ENCODE results near the gene VRTN. TPM values are rescaled to one million over a fixed set of nuclear protein-coding genes. Genes with fewer than 3 reads are reported as not detected.
A peak's percentile ranks its signal among the peaks of the same experiment; 100 is the strongest.
"Not testable (repeated sequence)": the region's sequence is repeated elsewhere in the genome, so short reads cannot be mapped to it uniquely, and the experiment has no call there.

VRTN gene
- total RNA-seq, 4 donors from 2014 or later: 0.57 TPM; not detected in 3

GRCh38 chr14:74377976-74378690 is 29.9 kb downstream of the VRTN start:
- H3K27ac ChIP-seq: no peak overlapping the region
- no peak overlapping the region for H3K4me3 ChIP-seq
- DNase-seq: no peak
- H3K4me1 ChIP-seq: no peaks in the 10 kb centered on the region
- H3K36me3 ChIP-seq: no peaks in the 10 kb centered on the region
- no peaks in the 10 kb centered on the region for H3K9me3 ChIP-seq
- no peaks in the 10 kb centered on the region for H3K27me3 ChIP-seq
- TF ChIP-seq POLR2A (IDR thresholded peaks at IDR 0.05): no peak
- TF ChIP-seq, protein P1, sequence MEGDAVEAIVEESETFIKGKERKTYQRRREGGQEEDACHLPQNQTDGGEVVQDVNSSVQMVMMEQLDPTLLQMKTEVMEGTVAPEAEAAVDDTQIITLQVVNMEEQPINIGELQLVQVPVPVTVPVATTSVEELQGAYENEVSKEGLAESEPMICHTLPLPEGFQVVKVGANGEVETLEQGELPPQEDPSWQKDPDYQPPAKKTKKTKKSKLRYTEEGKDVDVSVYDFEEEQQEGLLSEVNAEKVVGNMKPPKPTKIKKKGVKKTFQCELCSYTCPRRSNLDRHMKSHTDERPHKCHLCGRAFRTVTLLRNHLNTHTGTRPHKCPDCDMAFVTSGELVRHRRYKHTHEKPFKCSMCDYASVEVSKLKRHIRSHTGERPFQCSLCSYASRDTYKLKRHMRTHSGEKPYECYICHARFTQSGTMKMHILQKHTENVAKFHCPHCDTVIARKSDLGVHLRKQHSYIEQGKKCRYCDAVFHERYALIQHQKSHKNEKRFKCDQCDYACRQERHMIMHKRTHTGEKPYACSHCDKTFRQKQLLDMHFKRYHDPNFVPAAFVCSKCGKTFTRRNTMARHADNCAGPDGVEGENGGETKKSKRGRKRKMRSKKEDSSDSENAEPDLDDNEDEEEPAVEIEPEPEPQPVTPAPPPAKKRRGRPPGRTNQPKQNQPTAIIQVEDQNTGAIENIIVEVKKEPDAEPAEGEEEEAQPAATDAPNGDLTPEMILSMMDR (IDR thresholded peaks at IDR 0.05): no peak

DNA sequence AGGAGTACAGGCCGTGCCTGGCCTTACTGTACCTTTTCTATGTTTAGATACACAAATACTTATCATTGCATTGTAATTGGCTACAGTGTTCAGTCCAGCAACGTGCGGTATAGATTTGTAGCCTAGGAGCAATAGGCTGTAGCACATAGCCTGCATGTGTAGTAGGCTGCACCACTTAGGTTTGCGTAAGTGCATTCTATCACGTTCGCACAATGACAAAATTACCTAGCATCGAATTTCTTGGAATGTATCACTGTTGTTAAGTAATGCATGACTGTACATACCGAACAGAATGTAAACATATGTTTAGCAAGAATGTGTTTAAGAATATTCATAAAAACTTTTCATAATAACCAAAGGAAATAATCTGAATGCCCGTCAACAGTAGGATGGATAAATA is 31.9 kb downstream of the VRTN start:
- TF ChIP-seq, protein P1 (IDR thresholded peaks at IDR 0.05): no peak
- no peak for TF ChIP-seq POLR2A (IDR thresholded peaks at IDR 0.05)
- H3K9me3 ChIP-seq: no peaks in the 10 kb centered on the region
- H3K27me3 ChIP-seq: no peaks in the 10 kb centered on the region
- no peak for DNase-seq
- H3K36me3 ChIP-seq: no peaks in the 10 kb centered on the region
- H3K4me3 ChIP-seq: no peak overlapping the region
- H3K4me1 ChIP-seq: no peaks in the 10 kb centered on the region
- H3K27ac ChIP-seq: no peak overlapping the region

GRCh38 chr14:74380845-74381244 is 32.6 kb downstream of the VRTN start:
- no peaks in the 10 kb centered on the region for H3K27me3 ChIP-seq
- H3K9me3 ChIP-seq: no peaks in the 10 kb centered on the region
- no peak overlapping the region for H3K27ac ChIP-seq
- no peak for TF ChIP-seq POLR2A (IDR thresholded peaks at IDR 0.05)
- TF ChIP-seq, protein P1 (IDR thresholded peaks at IDR 0.05): no peak
- no peaks in the 10 kb centered on the region for H3K36me3 ChIP-seq
- no peak overlapping the region for H3K4me3 ChIP-seq
- peak in 1 of 3 donors; percentile 9 for DNase-seq
- no peaks in the 10 kb centered on the region for H3K4me1 ChIP-seq

DNA sequence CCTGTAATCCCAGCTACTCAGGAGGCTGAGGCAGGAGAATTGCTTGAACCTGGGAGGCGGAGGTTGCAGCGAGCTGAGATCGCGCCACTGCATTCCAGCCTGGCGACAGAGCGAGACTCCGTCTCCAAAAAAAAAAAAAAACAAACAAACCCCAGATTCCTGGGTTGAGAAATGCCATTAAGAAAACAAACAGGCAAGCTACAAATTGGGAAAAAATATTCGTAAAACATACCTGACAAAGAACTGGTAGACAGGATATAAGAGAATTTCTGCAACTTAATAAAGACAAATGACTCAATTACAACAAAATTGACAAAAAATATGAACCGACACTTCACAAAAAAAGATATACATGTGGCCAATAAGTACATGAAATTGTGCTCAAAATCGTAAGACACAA is 33.3 kb downstream of the VRTN start:
- H3K4me1 ChIP-seq, H3K4me3 ChIP-seq, H3K27me3 ChIP-seq, H3K27ac ChIP-seq, DNase-seq, H3K9me3 ChIP-seq, H3K36me3 ChIP-seq: not testable (repeated sequence)

DNA sequence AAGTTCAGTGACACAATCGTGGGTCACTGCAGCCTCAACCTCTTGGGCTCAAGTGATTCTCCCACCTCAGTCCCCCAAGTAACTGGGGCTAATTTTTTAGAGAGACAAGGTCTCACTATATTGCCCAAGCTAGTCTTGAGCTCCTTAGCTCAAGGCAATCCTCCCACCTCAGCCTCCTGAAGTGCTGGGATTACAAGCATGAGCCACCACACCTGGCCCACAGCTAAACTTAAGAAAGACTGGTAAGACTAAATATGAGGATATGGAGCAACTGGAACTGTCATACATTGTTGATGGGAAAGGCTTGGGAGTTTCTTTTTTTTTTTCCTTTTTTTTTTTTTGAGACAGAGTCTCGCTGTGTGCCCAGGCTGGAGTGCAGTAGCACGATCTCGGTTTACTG is 34.0 kb downstream of the VRTN start:
- Histone ChIP-seq H3K27me3 (no peaks in the 10 kb centered on the region), H3K4me1 (no peaks in the 10 kb centered on the region), H3K9me3 (no peaks in the 10 kb centered on the region), H3K36me3 (no peaks in the 10 kb centered on the region), H3K27ac (no peak overlapping the region), H3K4me3 (no peak overlapping the region)
- TF ChIP-seq, protein P1 (IDR thresholded peaks at IDR 0.05): no peak
- TF ChIP-seq POLR2A (IDR thresholded peaks at IDR 0.05): no peak
- no peak for DNase-seq

- no peak overlapping the region for H3K27ac ChIP-seq
- no peak overlapping the region for H3K4me3 ChIP-seq
- DNase-seq: no peak
- H3K36me3 ChIP-seq: no peaks in the 10 kb centered on the region
- peaks cover 0 to 6% of the 10 kb centered on the region in 2 donors for H3K27me3 ChIP-seq
- no peaks in the 10 kb centered on the region for H3K4me1 ChIP-seq
- no peaks in the 10 kb centered on the region for H3K9me3 ChIP-seq
- TF ChIP-seq, protein P1 (IDR thresholded peaks at IDR 0.05): no peak
- no peak for TF ChIP-seq POLR2A (IDR thresholded peaks at IDR 0.05)
Measured at GRCh38 chr14:74389980-74390379, 41.7 kb downstream of the VRTN start.

DNA sequence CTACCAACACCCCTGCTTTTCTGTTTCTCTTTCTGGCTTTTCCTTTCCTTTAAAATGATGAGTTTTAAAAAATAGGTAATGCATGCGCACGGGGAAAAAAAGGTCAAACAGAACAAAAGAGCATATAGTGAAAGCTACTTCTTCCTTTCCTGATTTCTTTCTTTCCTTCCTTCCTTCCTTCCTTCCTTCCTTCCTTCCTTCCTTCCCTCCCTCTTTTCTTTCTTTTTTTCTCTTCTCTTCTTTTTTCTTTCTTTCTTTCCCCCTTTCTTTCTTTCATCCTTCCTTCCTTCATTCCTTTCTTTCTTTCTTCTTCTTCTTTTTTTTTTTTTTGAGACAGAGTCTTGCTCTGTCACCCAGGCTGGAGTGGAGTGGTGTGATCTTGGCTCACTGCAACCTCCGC is 42.2 kb downstream of the VRTN start:
- not testable (repeated sequence) for DNase-seq, H3K4me1 ChIP-seq, H3K36me3 ChIP-seq, H3K4me3 ChIP-seq, H3K27me3 ChIP-seq, H3K27ac ChIP-seq, H3K9me3 ChIP-seq

Data from Peyer's patch (tissue), 4 donors.